HEK293 (cell line): Measurements from ENCODE around the gene PRDM10.

ENCODE experiments used
- CTCF ChIA-PET: fragments of 350-600 bp; formaldehyde crosslinking; extraction: SDS; loops from one replicate; lab custom pipeline; 2021; ENCODE audit warnings: antibody characterized with exemption; lab: Yijun Ruan, JAX
- POLR2A ChIA-PET: fragments of 300-600 bp; formaldehyde crosslinking; extraction: SDS; loops from one replicate; lab custom pipeline; 2020; ENCODE audit warnings: antibody characterized with exemption, inconsistent platforms; lab: Yijun Ruan, JAX
- H3K27ac ChIP-seq: fragments of 200-500 bp; sonication (Bioruptor generic); 2 replicates; pipeline ENCODE4 v1.5.1; 2014; ENCODE audit warnings: low read depth, low read length, control low read depth, inconsistent platforms; ENCODE audit errors: extremely low read depth
- H3K36me3 ChIP-seq, 2 experiments: fragments of 200-500 bp in 1 of 2; sonication (Bioruptor generic) in 1 of 2; 1 replicate in 1 of 2; 2 replicates in 1 of 2; pipeline ENCODE4 v1.5.1; 2014 to 2017; ENCODE audit warnings: inconsistent platforms in 2 of 2, low read length in 2 of 2; ENCODE audit not compliant: control insufficient read depth in 2 of 2, insufficient read depth in 1 of 2
- H3K4me1 ChIP-seq: fragments of 200-500 bp; sonication (Bioruptor generic); 2 replicates; pipeline ENCODE4 v1.5.1; 2014; ENCODE audit warnings: mild to moderate bottlenecking, low read length, inconsistent platforms; ENCODE audit not compliant: control insufficient read depth, insufficient read depth
- H3K4me3 ChIP-seq: 2 replicates; pipeline ENCODE4 v1.5.1; 2011; ENCODE audit warnings: low read depth, mild to moderate bottlenecking, control low read depth, low read length, moderate library complexity
- H3K9me3 ChIP-seq: fragments of 200-500 bp; sonication (Bioruptor generic); 2 replicates; pipeline ENCODE4 v1.5.1; 2014; ENCODE audit warnings: low read depth, low read length, inconsistent platforms; ENCODE audit not compliant: control insufficient read depth, insufficient read depth
- GLIS2 ChIP-seq: fragments of 450-650 bp; formaldehyde crosslinking; IDR thresholded peaks from 2 replicates; pipeline ENCODE4 v1.5.1; 2016; ENCODE audit warnings: missing biosample characterization, missing genetic modification characterization
- KLF9 ChIP-seq: fragments of 450-650 bp; formaldehyde crosslinking; IDR thresholded peaks from 2 replicates; pipeline ENCODE4 v1.5.1; 2016; ENCODE audit warnings: missing biosample characterization, missing genetic modification characterization, low read depth
- RBAK ChIP-seq: fragments of 450-650 bp; formaldehyde crosslinking; IDR thresholded peaks from 2 replicates; pipeline ENCODE4 v1.5.1; 2016; ENCODE audit warnings: missing biosample characterization, missing genetic modification characterization
- SCRT1 ChIP-seq: fragments of 450-650 bp; formaldehyde crosslinking; IDR thresholded peaks from 2 replicates; pipeline ENCODE4 v1.5.1; 2016; ENCODE audit warnings: missing biosample characterization, missing genetic modification characterization, borderline replicate concordance
- ZBTB17 ChIP-seq: fragments of 450-650 bp; formaldehyde crosslinking; IDR thresholded peaks from 2 replicates; pipeline ENCODE4 v1.5.1; 2016; ENCODE audit warnings: missing biosample characterization, missing genetic modification characterization
- ZBTB20 ChIP-seq: fragments of 450-650 bp; formaldehyde crosslinking; IDR thresholded peaks from 2 replicates; pipeline ENCODE4 v1.5.1; 2016; ENCODE audit warnings: missing biosample characterization, missing genetic modification characterization
- ZBTB21 ChIP-seq: fragments of 450-650 bp; formaldehyde crosslinking; IDR thresholded peaks from 2 replicates; pipeline ENCODE4 v1.5.1; 2017; ENCODE audit warnings: missing biosample characterization, missing genetic modification characterization
- ZBTB48 ChIP-seq: fragments of 450-650 bp; formaldehyde crosslinking; IDR thresholded peaks from 2 replicates; pipeline ENCODE4 v1.5.1; 2016; ENCODE audit warnings: missing biosample characterization, missing genetic modification characterization
- ZBTB6 ChIP-seq: fragments of 450-650 bp; formaldehyde crosslinking; IDR thresholded peaks from 2 replicates; pipeline ENCODE4 v1.5.1; 2017; ENCODE audit warnings: missing biosample characterization, missing genetic modification characterization
- ZFP37 ChIP-seq: fragments of 450-650 bp; formaldehyde crosslinking; IDR thresholded peaks from 2 replicates; pipeline ENCODE4 v1.5.1; 2016; ENCODE audit warnings: missing biosample characterization, missing genetic modification characterization
- ZIC2 ChIP-seq: fragments of 450-650 bp; formaldehyde crosslinking; IDR thresholded peaks from 2 replicates; pipeline ENCODE4 v1.5.1; 2016; ENCODE audit warnings: missing biosample characterization, missing genetic modification characterization
- ZNF211 ChIP-seq: fragments of 450-650 bp; formaldehyde crosslinking; IDR thresholded peaks from 2 replicates; pipeline ENCODE4 v1.5.1; 2016; ENCODE audit warnings: low read depth, missing biosample characterization, missing genetic modification characterization
- ZNF26 ChIP-seq: fragments of 450-650 bp; formaldehyde crosslinking; IDR thresholded peaks from 2 replicates; pipeline ENCODE4 v1.5.1; 2016; ENCODE audit warnings: missing biosample characterization, missing genetic modification characterization
- ZNF362 ChIP-seq: fragments of 450-650 bp; formaldehyde crosslinking; IDR thresholded peaks from 2 replicates; pipeline ENCODE4 v1.5.1; 2016; ENCODE audit warnings: missing biosample characterization, missing genetic modification characterization
- ZNF398 ChIP-seq: fragments of 450-650 bp; formaldehyde crosslinking; IDR thresholded peaks from 2 replicates; pipeline ENCODE4 v1.5.1; 2017; ENCODE audit warnings: missing biosample characterization, missing genetic modification characterization
- ZNF426 ChIP-seq: fragments of 450-650 bp; formaldehyde crosslinking; IDR thresholded peaks from 2 replicates; pipeline ENCODE4 v1.5.1; 2017; ENCODE audit warnings: missing biosample characterization, missing genetic modification characterization, mild to moderate bottlenecking, inconsistent platforms, moderate library complexity
- ZNF558 ChIP-seq: fragments of 450-650 bp; formaldehyde crosslinking; IDR thresholded peaks from 2 replicates; pipeline ENCODE4 v1.5.1; 2016; ENCODE audit warnings: missing biosample characterization, missing genetic modification characterization
- ZNF580 ChIP-seq: fragments of 450-650 bp; formaldehyde crosslinking; IDR thresholded peaks from 2 replicates; pipeline ENCODE4 v1.5.1; 2016; ENCODE audit warnings: missing biosample characterization, missing genetic modification characterization

PRDM10 gene

GRCh38 chr11:129998107-129998506 is 4.5 kb downstream of the PRDM10 start (continued):
- TF ChIP-seq SCRT1 (tag by site-specific recombination) = 0 out of 2 replicates have a peak, but pooled peaks have one; percentile 32

- POLR2A ChIA-PET = interaction anchor here (0.6 kb wide), 1 partner anchor 17 kb away, joined by 3 read pairs; no protein-coding TSS in a partner anchor
Measured at GRCh38 chr11:129997513-129997912, 5.1 kb downstream of the PRDM10 start.

More at GRCh38 chr11:129997513-129997912, 5.1 kb downstream of the PRDM10 start:
- no peak overlapping the region for H3K27ac ChIP-seq
- peaks cover 4% of the 10 kb centered on the region; the same call in 1 of the 2 replicates for H3K4me1 ChIP-seq
- TF ChIP-seq ZIC2 (tag by site-specific recombination) (no peak), ZNF580 (tag by site-specific recombination) (no peak), KLF9 (tag by site-specific recombination) (no peak), ZBTB6 (tag by site-specific recombination) (no peak), ZNF362 (no peak), GLIS2 (tag by site-specific recombination) (no peak), ZNF211 (tag by site-specific recombination) (no peak), ZBTB21 (tag by site-specific recombination) (no peak), ZNF426 (tag by site-specific recombination) (no peak), ZNF26 (tag by site-specific recombination) (no peak), ZBTB17 (tag by site-specific recombination) (no peak), ZNF398 (no peak), ZBTB48 (tag by site-specific recombination) (no peak), ZBTB20 (tag by site-specific recombination) (no peak), ZFP37 (no peak), RBAK (no peak), ZNF558 (no peak)
- TF ChIP-seq, all 188 proteins: peak for 0
- H3K4me3 ChIP-seq = no peak overlapping the region
- CTCF ChIA-PET = interaction anchor here (0.7 to 1.3 kb wide), 4 partner anchors 75 to 135 kb away, joined by 3 to 9 read pairs (median 4); no protein-coding TSS in a partner anchor
- no peaks in the 10 kb centered on the region for H3K36me3 ChIP-seq
- H3K9me3 ChIP-seq = no peaks in the 10 kb centered on the region
